HFFc6 (cell line): Measurements from ENCODE around the gene CHERP. TPM values are rescaled to one million over a fixed set of nuclear protein-coding genes. Genes with fewer than 3 reads are reported as not detected.
"Not testable (repeated sequence)": the region's sequence is repeated elsewhere in the genome, so short reads cannot be mapped to it uniquely, and the experiment has no call there.

Source experiments
- DNase-seq: peaks from one replicate; pipeline ENCODE4 v3.0.0-alpha.2; 2018
- H3K27ac Mint-ChIP-seq: 2 replicates; pipeline ENCODE4 v1.8.0; 2020; ENCODE audit warnings: mild to moderate bottlenecking, mixed read lengths
- H3K27me3 Mint-ChIP-seq: 2 replicates; pipeline ENCODE4 v1.8.0; 2021; ENCODE audit warnings: mild to moderate bottlenecking, moderate library complexity, mixed read lengths; ENCODE audit not compliant: insufficient read depth
- H3K36me3 Mint-ChIP-seq: 2 replicates; pipeline ENCODE4 v1.8.0; 2021; ENCODE audit warnings: low read depth, mixed read lengths
- H3K4me1 Mint-ChIP-seq: 2 replicates; pipeline ENCODE4 v1.8.0; 2020; ENCODE audit warnings: low read depth, mixed read lengths
- H3K4me3 Mint-ChIP-seq: 2 replicates; pipeline ENCODE4 v1.8.0; 2020; ENCODE audit warnings: mild to moderate bottlenecking, moderate library complexity, mixed read lengths
- H3K9me3 Mint-ChIP-seq: 2 replicates; pipeline ENCODE4 v1.8.0; 2020; ENCODE audit warnings: mild to moderate bottlenecking, mixed read lengths
- CTCF ChIP-seq: fragments of 200-600 bp; sonication (generic); IDR thresholded peaks from 2 replicates; pipeline ENCODE4 v1.5.0; 2021; ENCODE audit warnings: antibody characterized with exemption, mild to moderate bottlenecking
- total RNA-seq, 6 experiments: library from RNA; stranded (reverse); fragmentation: NEBNext Ultra II Directional; extraction: Animal tissue kit (Norgen Biotek cat#: 25700); gene quantifications; 2 replicates in 1 of 6; 3 replicates in 5 of 6; pipeline ENCODE4 v1.2.3, GENCODE V29; 2021

The CHERP gene
- total RNA-seq, 6 experiments from 2014 or later: 30.4 to 38.5 (median 34.6) TPM

- Mint-ChIP-seq H3K27ac (no peak overlapping the region), H3K4me1 (no peaks in the 10 kb centered on the region), H3K9me3 (no peaks in the 10 kb centered on the region), H3K36me3 (peaks cover 11% of the 10 kb centered on the region), H3K4me3 (no peak overlapping the region), H3K27me3 (no peaks in the 10 kb centered on the region)
- no peak for TF ChIP-seq CTCF
- DNase-seq: no peak
Measured at GRCh38 chr19:16509141-16510061, 32.8 kb downstream of the CHERP start.

DNA sequence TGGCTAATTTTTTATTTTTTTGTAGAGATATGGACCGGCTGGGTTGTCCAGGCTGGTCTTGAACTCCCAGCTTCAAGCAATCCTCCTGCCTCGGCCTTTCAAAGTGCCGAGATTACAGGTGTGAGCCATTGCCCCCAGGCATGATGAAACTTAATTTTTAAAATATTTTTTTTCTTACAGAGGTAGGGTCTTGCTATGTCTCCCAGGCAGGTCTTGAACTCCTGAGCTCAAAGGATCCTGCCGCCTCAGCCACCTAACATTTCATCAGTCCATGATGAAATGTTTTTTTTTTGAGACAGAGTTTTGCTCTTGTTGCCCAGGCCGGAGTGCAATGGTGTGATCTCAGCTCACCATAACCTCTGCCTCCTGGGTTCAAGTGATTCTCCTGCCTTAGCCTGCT lies 33.7 kb downstream of the CHERP start:
- no peak for DNase-seq
- H3K27me3 Mint-ChIP-seq: no peaks in the 10 kb centered on the region
- no peak for TF ChIP-seq CTCF
- no peaks in the 10 kb centered on the region for H3K9me3 Mint-ChIP-seq
- H3K27ac Mint-ChIP-seq: no peak overlapping the region
- peaks cover 14% of the 10 kb centered on the region for H3K36me3 Mint-ChIP-seq
- no peaks in the 10 kb centered on the region for H3K4me1 Mint-ChIP-seq
- H3K4me3 Mint-ChIP-seq: no peak overlapping the region

DNA sequence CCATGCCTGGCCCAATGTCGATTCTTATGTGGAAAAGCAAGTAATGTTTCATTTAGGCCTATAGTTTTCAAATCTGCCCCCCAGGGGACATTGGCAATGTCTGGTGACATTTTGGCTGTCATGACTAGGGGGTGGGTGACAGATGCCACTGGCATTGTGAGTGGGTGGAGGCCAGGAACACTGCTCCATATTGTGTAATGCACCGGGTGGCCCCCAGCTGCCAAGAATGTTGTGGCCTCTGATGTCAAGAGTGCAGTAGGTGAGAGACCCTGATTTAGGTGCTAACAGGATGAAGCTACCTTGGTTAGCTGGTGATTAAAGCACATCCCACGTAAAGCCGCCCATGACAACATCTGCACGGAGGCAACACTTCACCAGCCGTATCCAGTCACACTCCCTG lies 35.3 kb downstream of the CHERP start:
- Mint-ChIP-seq H3K9me3 (no peaks in the 10 kb centered on the region), H3K4me1 (no peaks in the 10 kb centered on the region), H3K27me3 (no peaks in the 10 kb centered on the region), H3K27ac (no peak overlapping the region), H3K4me3 (no peak overlapping the region), H3K36me3 (peaks cover 10% of the 10 kb centered on the region)
- no peak for TF ChIP-seq CTCF
- DNase-seq: no peak

- peaks cover 13% of the 10 kb centered on the region for H3K36me3 Mint-ChIP-seq
- not testable (repeated sequence) for H3K27me3 Mint-ChIP-seq, DNase-seq, H3K4me1 Mint-ChIP-seq, H3K27ac Mint-ChIP-seq, H3K4me3 Mint-ChIP-seq, H3K9me3 Mint-ChIP-seq
Measured at GRCh38 chr19:16506161-16506560, 36.1 kb downstream of the CHERP start.

- TF ChIP-seq CTCF: no peak
- H3K4me3 Mint-ChIP-seq: no peak overlapping the region
- H3K27me3 Mint-ChIP-seq: no peaks in the 10 kb centered on the region
- H3K4me1 Mint-ChIP-seq: no peaks in the 10 kb centered on the region
- no peak for DNase-seq
- H3K27ac Mint-ChIP-seq: no peak overlapping the region
- peaks cover 13% of the 10 kb centered on the region for H3K36me3 Mint-ChIP-seq
- no peaks in the 10 kb centered on the region for H3K9me3 Mint-ChIP-seq
Measured at GRCh38 chr19:16504271-16504670, 38.0 kb downstream of the CHERP start.

DNA sequence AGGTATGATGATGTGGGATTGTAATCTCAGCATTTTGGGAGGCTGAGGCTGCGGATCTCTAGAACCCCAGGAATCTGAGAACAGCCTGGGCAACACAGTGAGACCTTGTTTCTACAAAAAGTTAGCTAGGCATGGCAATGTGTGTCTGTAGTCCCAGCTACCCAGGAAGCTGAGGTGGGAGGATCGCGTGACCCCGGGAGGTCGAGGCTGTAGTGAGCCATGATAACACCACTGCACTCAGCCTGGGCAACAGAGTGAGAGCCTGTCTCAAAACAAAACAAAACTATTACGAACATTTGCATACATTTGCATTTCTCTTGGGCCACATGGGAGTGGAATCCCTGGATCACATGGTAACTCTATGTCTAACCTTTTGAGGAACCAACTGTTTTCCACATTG lies 44.4 kb downstream of the CHERP start:
- peaks cover 18% of the 10 kb centered on the region for H3K4me1 Mint-ChIP-seq
- DNase-seq: no peak
- TF ChIP-seq CTCF: no peak
- peaks cover 11% of the 10 kb centered on the region for H3K36me3 Mint-ChIP-seq
- H3K27me3 Mint-ChIP-seq: no peaks in the 10 kb centered on the region
- H3K9me3 Mint-ChIP-seq: no peaks in the 10 kb centered on the region
- H3K4me3 Mint-ChIP-seq: peak overlapping the region; percentile 95
- H3K27ac Mint-ChIP-seq: peak overlapping the region; percentile 20; the same call in 1 of the 2 replicates
